Measurements from ENCODE around the gene ISLR.

DNA sequence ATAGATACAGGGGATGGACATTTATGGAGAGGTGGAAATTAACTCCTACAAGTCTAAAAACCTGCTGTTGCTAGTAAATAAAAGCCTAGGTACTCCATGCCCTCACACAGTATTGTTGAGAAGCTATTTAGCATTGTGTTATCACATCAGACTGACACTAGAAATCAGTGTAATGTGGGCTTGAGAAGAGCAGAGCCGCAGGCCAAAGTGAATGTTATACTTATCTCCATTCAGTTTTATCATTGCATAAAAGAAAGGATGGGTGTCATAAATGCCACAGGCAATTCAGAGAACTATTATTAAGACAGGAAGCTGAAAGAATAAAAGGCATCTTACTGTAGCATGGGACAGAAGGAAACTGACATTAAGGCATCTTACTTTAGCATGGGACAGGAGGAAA, 13.7 kb upstream of the ISLR start:
- TF ChIP-seq EZH2 (IDR thresholded peaks at IDR 0.05; ENCODE audit: insufficient read depth, poor library complexity, severe bottlenecking) (no peak), EZH2phosphoT487 (IDR thresholded peaks at IDR 0.05; ENCODE audit: insufficient read depth, low read depth) (no peak)
